GM23338 (cell line): ENCODE measurements around the gene RAP2A. TPM values are rescaled to one million over a fixed set of nuclear protein-coding genes. Genes with fewer than 3 reads are reported as not detected.

Experiments used
- ATAC-seq: fragments of 200-7000 bp; cut with Tn5 transposase; 3 replicates; pipeline ENCODE4 v1.9.1; 2020
- DNase-seq: peaks from one replicate; pipeline ENCODE4 v3.0.0-alpha.2; 2015; ENCODE audit warnings: low spot score
- H2AFZ ChIP-seq: fragments of 200-600 bp; sonication (generic); 2 replicates; pipeline ENCODE4 v1.8.0; 2016; ENCODE audit warnings: antibody characterized with exemption, mild to moderate bottlenecking, moderate library complexity
- H3F3A ChIP-seq: fragments of 200-600 bp; sonication (generic); replicated peaks from 2 replicates; pipeline ENCODE4 v1.8.0; 2017; ENCODE audit warnings: antibody characterized with exemption, mixed run types, low read depth
- H3K27ac ChIP-seq: fragments of 200-600 bp; sonication (generic); 2 replicates; pipeline ENCODE4 v1.6.1; 2016; ENCODE audit warnings: low read depth
- H3K27me3 ChIP-seq: fragments of 200-600 bp; sonication (generic); 2 replicates; pipeline ENCODE4 v1.8.0; 2016; ENCODE audit warnings: mild to moderate bottlenecking, mixed run types, moderate library complexity; ENCODE audit not compliant: insufficient read depth
- H3K36me3 ChIP-seq: fragments of 200-600 bp; sonication (generic); 2 replicates; pipeline ENCODE4 v1.8.0; 2016; ENCODE audit warnings: mild to moderate bottlenecking; ENCODE audit not compliant: insufficient read depth
- H3K4me1 ChIP-seq: fragments of 200-600 bp; sonication (generic); 2 replicates; pipeline ENCODE4 v1.8.0; 2016; ENCODE audit warnings: mild to moderate bottlenecking, moderate library complexity; ENCODE audit not compliant: insufficient read depth
- H3K4me2 ChIP-seq: fragments of 200-600 bp; sonication (generic); 2 replicates; pipeline ENCODE4 v1.7.1; 2017; ENCODE audit warnings: mixed run types
- H3K4me3 ChIP-seq: fragments of 200-600 bp; sonication (generic); 2 replicates; pipeline ENCODE4 v1.6.1; 2016; ENCODE audit warnings: mixed run types
- H3K79me2 ChIP-seq: fragments of 200-600 bp; sonication (generic); replicated peaks from 2 replicates; pipeline ENCODE4 v1.8.0; 2017; ENCODE audit warnings: mild to moderate bottlenecking; ENCODE audit not compliant: insufficient read depth
- H3K9me2 ChIP-seq: fragments of 200-600 bp; sonication (generic); 2 replicates; pipeline ENCODE4 v1.8.0; 2017; ENCODE audit not compliant: insufficient read depth
- H4K20me1 ChIP-seq: fragments of 200-600 bp; sonication (generic); replicated peaks from 2 replicates; pipeline ENCODE4 v1.8.0; 2017; ENCODE audit warnings: mild to moderate bottlenecking; ENCODE audit not compliant: insufficient read depth
- H3K27ac Mint-ChIP-seq: 2 replicates; pipeline ENCODE4 v1.8.0; 2020; ENCODE audit warnings: inconsistent platforms, mild to moderate bottlenecking, moderate library complexity, mixed read lengths
- H3K27me3 Mint-ChIP-seq: 3 replicates; pipeline ENCODE4 v1.8.0; 2022; ENCODE audit warnings: low read depth, mild to moderate bottlenecking, moderate library complexity, mixed read lengths, inconsistent platforms; ENCODE audit not compliant: insufficient read depth, poor library complexity
- H3K36me3 Mint-ChIP-seq: 3 replicates; pipeline ENCODE4 v1.8.0; 2021; ENCODE audit warnings: low read depth, mild to moderate bottlenecking, inconsistent platforms, moderate library complexity, mixed read lengths
- H3K4me1 Mint-ChIP-seq: 3 replicates; pipeline ENCODE4 v1.8.0; 2020; ENCODE audit warnings: mild to moderate bottlenecking, inconsistent platforms, mixed read lengths
- H3K4me3 Mint-ChIP-seq: 3 replicates; pipeline ENCODE4 v1.8.0; 2021; ENCODE audit warnings: moderate library complexity, mild to moderate bottlenecking, inconsistent platforms, mixed read lengths
- H3K9me3 Mint-ChIP-seq: 3 replicates; pipeline ENCODE4 v1.8.0; 2020; ENCODE audit warnings: moderate library complexity, mild to moderate bottlenecking, inconsistent platforms, mixed read lengths
- CREB1 ChIP-seq: fragments of 250-450 bp; sonication (Bioruptor Pico); IDR thresholded peaks from 2 replicates; pipeline ENCODE4 v1.5.0; 2020; ENCODE audit warnings: low read depth, mild to moderate bottlenecking, moderate library complexity
- CTCF ChIP-seq, 2 experiments: fragments of 200-600 bp in 1 of 2; sonication (generic) in 1 of 2; conservative IDR thresholded peaks; 2 replicates each; pipeline versions ENCODE4 v1.5.1 to v1.6.1; 2016 to 2017; ENCODE audit warnings: antibody characterized with exemption in 2 of 2, low read depth in 2 of 2, mild to moderate bottlenecking in 2 of 2, moderate library complexity in 1 of 2
- EZH2 ChIP-seq: fragments of 200-600 bp; sonication (generic); IDR thresholded peaks from one replicate; pipeline ENCODE4 v1.8.0; 2017; ENCODE audit warnings: antibody characterized with exemption, mild to moderate bottlenecking, low read depth; ENCODE audit not compliant: unreplicated experiment
- EZH2phosphoT487 ChIP-seq: fragments of 200-600 bp; sonication (generic); IDR thresholded peaks from one replicate; pipeline ENCODE4 v1.8.1; 2018; ENCODE audit warnings: antibody characterized with exemption; ENCODE audit not compliant: unreplicated experiment
- JUNB ChIP-seq: IDR thresholded peaks from one replicate; pipeline ENCODE4 v1.6.1; 2016; ENCODE audit warnings: antibody characterized with exemption; ENCODE audit not compliant: unreplicated experiment
- NANOG ChIP-seq: IDR thresholded peaks from 2 replicates; pipeline ENCODE4 v1.6.1; 2016; ENCODE audit warnings: antibody characterized with exemption, borderline replicate concordance
- POLR2AphosphoS5 ChIP-seq: IDR thresholded peaks from 2 replicates; pipeline ENCODE4 v1.6.1; 2016; ENCODE audit warnings: antibody characterized with exemption, low read depth
- REST ChIP-seq: IDR thresholded peaks from one replicate; pipeline ENCODE4 v1.6.1; 2018; ENCODE audit warnings: antibody characterized with exemption; ENCODE audit not compliant: unreplicated experiment
- STAT1 ChIP-seq: IDR thresholded peaks from one replicate; pipeline ENCODE4 v1.6.1; 2016; ENCODE audit warnings: antibody characterized with exemption; ENCODE audit not compliant: unreplicated experiment
- ZNF114 ChIP-seq: fragments of 250-450 bp; sonication (Bioruptor Pico); IDR thresholded peaks from 2 replicates; pipeline ENCODE4 v1.5.0; 2020; ENCODE audit warnings: mild to moderate bottlenecking, moderate library complexity
- ZNF331 ChIP-seq: fragments of 250-450 bp; sonication (Bioruptor Pico); IDR thresholded peaks from 2 replicates; pipeline ENCODE4 v1.5.0; 2020; ENCODE audit warnings: low read depth, mild to moderate bottlenecking, moderate library complexity
- ZNF462 ChIP-seq: fragments of 250-450 bp; sonication (Bioruptor Pico); IDR thresholded peaks from 2 replicates; pipeline ENCODE4 v1.5.0; 2020; ENCODE audit warnings: mild to moderate bottlenecking, moderate library complexity
- polyA plus RNA-seq: library from polyadenylated mRNA; unstranded; fragments of >200 nt; fragmentation: Nextera tagmentation; extraction: Ambion mirVana; gene quantifications from 2 replicates; pipeline ENCODE4 v1.2.1, GENCODE V29; 2016
- total RNA-seq: library from RNA; depleted of rRNA; stranded (reverse); fragments of >200 nt; shearing (Covaris generic); gene quantifications from 2 replicates; pipeline ENCODE4 v1.2.3, GENCODE V29; 2014
- TF ChIP-seq, protein P1 (sequence below): IDR thresholded peaks from 2 replicates; pipeline ENCODE4 v1.6.1; 2016; ENCODE audit warnings: antibody characterized with exemption

The RAP2A gene
- total and polyA plus RNA-seq, 2 experiments from 2014 or later, result 10.4 to 35.3 TPM

DNA sequence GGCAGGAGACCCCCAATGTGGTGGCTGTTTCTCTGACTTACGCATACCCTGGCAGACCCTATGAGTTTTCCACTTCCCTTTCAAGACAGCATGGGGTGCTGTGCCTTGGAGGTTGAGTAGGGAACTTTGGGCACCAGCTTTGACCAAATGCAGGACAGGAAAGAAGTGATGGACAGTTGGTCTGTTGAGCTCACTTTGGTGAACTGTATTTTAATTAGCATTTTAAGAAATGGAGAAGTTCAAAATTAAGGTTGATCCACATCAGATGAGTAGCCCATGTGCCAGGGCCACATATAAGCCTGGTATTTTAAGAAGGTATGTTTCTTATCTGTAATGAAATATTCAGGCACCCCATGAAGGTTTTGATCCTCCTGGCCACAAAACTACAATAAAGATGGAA lies 46.1 kb upstream of the RAP2A start:
- DNase-seq (no peak), ATAC-seq (no peak)
- no peak overlapping the region for H2AFZ ChIP-seq
- no peaks in the 10 kb centered on the region for H3K27me3 ChIP-seq
- no peaks in the 10 kb centered on the region for H3K36me3 ChIP-seq
- H3K27ac Mint-ChIP-seq, result no peak overlapping the region
- no peaks in the 10 kb centered on the region; the same call in 2 of the 3 replicates for H3K9me3 Mint-ChIP-seq
- H3F3A ChIP-seq, result no peaks in the 10 kb centered on the region
- H3K9me2 ChIP-seq, result peaks cover 7% of the 10 kb centered on the region
- H3K4me1 ChIP-seq, result peaks cover 4% of the 10 kb centered on the region; the same call in 1 of the 2 replicates
- no peak overlapping the region for H3K4me2 ChIP-seq
- TF ChIP-seq ZNF114 (CRISPR knock-in tag) (no peak), NANOG (no peak), CREB1 (no peak), CTCF (conservative IDR thresholded peaks at IDR 0.05; ENCODE audit: low read depth in 2 of 2) (no peak), POLR2AphosphoS5 (no peak), ZNF462 (CRISPR knock-in tag) (no peak), ZNF331 (CRISPR knock-in tag) (no peak), STAT1 (no peak), REST (no peak), JUNB (no peak), EZH2 (no peak), EZH2phosphoT487 (no peak)
- TF ChIP-seq, protein P1, sequence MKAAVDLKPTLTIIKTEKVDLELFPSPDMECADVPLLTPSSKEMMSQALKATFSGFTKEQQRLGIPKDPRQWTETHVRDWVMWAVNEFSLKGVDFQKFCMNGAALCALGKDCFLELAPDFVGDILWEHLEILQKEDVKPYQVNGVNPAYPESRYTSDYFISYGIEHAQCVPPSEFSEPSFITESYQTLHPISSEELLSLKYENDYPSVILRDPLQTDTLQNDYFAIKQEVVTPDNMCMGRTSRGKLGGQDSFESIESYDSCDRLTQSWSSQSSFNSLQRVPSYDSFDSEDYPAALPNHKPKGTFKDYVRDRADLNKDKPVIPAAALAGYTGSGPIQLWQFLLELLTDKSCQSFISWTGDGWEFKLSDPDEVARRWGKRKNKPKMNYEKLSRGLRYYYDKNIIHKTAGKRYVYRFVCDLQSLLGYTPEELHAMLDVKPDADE, result no peak
- H3K79me2 ChIP-seq, result no peaks in the 10 kb centered on the region
- no peaks in the 10 kb centered on the region for H3K27me3 Mint-ChIP-seq
- H3K4me1 Mint-ChIP-seq, result no peaks in the 10 kb centered on the region
- H3K27ac ChIP-seq, result no peak overlapping the region
- no peak overlapping the region for H3K4me3 Mint-ChIP-seq
- no peaks in the 10 kb centered on the region for H4K20me1 ChIP-seq
- no peaks in the 10 kb centered on the region for H3K36me3 Mint-ChIP-seq
- no peak overlapping the region for H3K4me3 ChIP-seq
